Loucy (cell line): ENCODE data around the gene ADGRD2.

Experiments used
- H2AFZ ChIP-seq: fragments of 200-600 bp; sonication (generic); 2 replicates; pipeline ENCODE4 v1.6.0; 2016; ENCODE audit warnings: antibody characterized with exemption, mild to moderate bottlenecking, low read length, moderate library complexity
- H3F3A ChIP-seq: fragments of 200-600 bp; 2 replicates; pipeline ENCODE4 v1.6.0; 2016; ENCODE audit warnings: antibody characterized with exemption, low read depth, mild to moderate bottlenecking
- H3K27me3 ChIP-seq: fragments of 200-600 bp; sonication (generic); 2 replicates; pipeline ENCODE4 v1.6.1; 2014; ENCODE audit warnings: low read length, mild to moderate bottlenecking; ENCODE audit not compliant: insufficient read depth, poor library complexity, severe bottlenecking
- H3K36me3 ChIP-seq: fragments of 200-600 bp; sonication (generic); 2 replicates; pipeline ENCODE4 v1.6.1; 2016; ENCODE audit warnings: low read length; ENCODE audit not compliant: insufficient read depth
- H3K4me1 ChIP-seq: fragments of 200-600 bp; sonication (generic); 2 replicates; pipeline ENCODE4 v1.5.1; 2014; ENCODE audit warnings: low read length, mild to moderate bottlenecking; ENCODE audit not compliant: insufficient read depth, poor library complexity, severe bottlenecking
- H3K4me2 ChIP-seq: fragments of 200-600 bp; sonication (generic); 2 replicates; pipeline ENCODE4 v1.6.0; 2014; ENCODE audit warnings: antibody characterized with exemption, low read length, low read depth, mild to moderate bottlenecking; ENCODE audit not compliant: poor library complexity, severe bottlenecking
- H3K4me3 ChIP-seq: fragments of 200-600 bp; sonication (generic); 2 replicates; pipeline ENCODE4 v1.5.1; 2014; ENCODE audit warnings: low read length, mild to moderate bottlenecking, mixed read lengths; ENCODE audit not compliant: poor library complexity, severe bottlenecking
- H3K79me2 ChIP-seq: fragments of 200-600 bp; sonication (generic); 2 replicates; pipeline ENCODE4 v1.6.1; 2014; ENCODE audit warnings: low read length; ENCODE audit not compliant: insufficient read depth
- H3K9ac ChIP-seq: fragments of 200-600 bp; sonication (generic); 2 replicates; pipeline ENCODE4 v1.6.0; 2014; ENCODE audit warnings: mild to moderate bottlenecking, low read depth, low read length, moderate library complexity; ENCODE audit not compliant: poor library complexity, severe bottlenecking
- H3K9me2 ChIP-seq: fragments of 200-600 bp; sonication (generic); replicated peaks from 2 replicates; pipeline ENCODE4 v1.6.1; 2016; ENCODE audit warnings: low read depth, low read length, mixed read lengths
- H3K9me3 ChIP-seq: fragments of 200-600 bp; sonication (generic); 2 replicates; pipeline ENCODE4 v1.6.1; 2014; ENCODE audit warnings: mild to moderate bottlenecking, antibody characterized with exemption, low read length, low read depth; ENCODE audit not compliant: insufficient read depth
- H4K20me1 ChIP-seq: fragments of 200-600 bp; sonication (generic); 2 replicates; pipeline ENCODE4 v1.6.0; 2014; ENCODE audit warnings: antibody characterized with exemption, low read length, mild to moderate bottlenecking; ENCODE audit not compliant: insufficient read depth, poor library complexity, severe bottlenecking
- CTCF ChIP-seq: fragments of 200-600 bp; sonication (generic); conservative IDR thresholded peaks from 2 replicates; pipeline ENCODE4 v1.5.1; 2014; ENCODE audit warnings: mild to moderate bottlenecking, antibody characterized with exemption, low read length
- EZH2phosphoT487 ChIP-seq: fragments of 200-600 bp; IDR thresholded peaks from 2 replicates; pipeline ENCODE4 v1.6.1; 2018; ENCODE audit warnings: antibody characterized with exemption, mild to moderate bottlenecking, moderate library complexity, borderline replicate concordance

Gene ADGRD2

GRCh38 chr9:124442379-124442778 lies 7.9 kb upstream of the ADGRD2 start:
- TF ChIP-seq CTCF (no peak), EZH2phosphoT487 (no peak)
- Histone ChIP-seq H3K4me3 (no peak overlapping the region), H2AFZ (no peak overlapping the region), H3K9me2 (no peaks in the 10 kb centered on the region), H4K20me1 (no peaks in the 10 kb centered on the region), H3K27me3 (no peaks in the 10 kb centered on the region), H3K4me1 (no peaks in the 10 kb centered on the region), H3K79me2 (no peaks in the 10 kb centered on the region), H3K36me3 (no peaks in the 10 kb centered on the region), H3F3A (no peaks in the 10 kb centered on the region), H3K9me3 (no peaks in the 10 kb centered on the region), H3K4me2 (no peak overlapping the region), H3K9ac (no peak overlapping the region)

GRCh38 chr9:124442826-124443225 lies 7.4 kb upstream of the ADGRD2 start:
- no peaks in the 10 kb centered on the region for H3K9me3 ChIP-seq
- TF ChIP-seq CTCF = no peak
- TF ChIP-seq EZH2phosphoT487 = no peak
- no peak overlapping the region for H3K4me3 ChIP-seq
- H3F3A ChIP-seq = no peaks in the 10 kb centered on the region
- no peaks in the 10 kb centered on the region for H3K9me2 ChIP-seq
- H2AFZ ChIP-seq = no peak overlapping the region
- H4K20me1 ChIP-seq = no peaks in the 10 kb centered on the region
- H3K4me1 ChIP-seq = no peaks in the 10 kb centered on the region
- H3K79me2 ChIP-seq = no peaks in the 10 kb centered on the region
- H3K27me3 ChIP-seq = no peaks in the 10 kb centered on the region
- H3K9ac ChIP-seq = no peak overlapping the region
- H3K4me2 ChIP-seq = no peak overlapping the region
- no peaks in the 10 kb centered on the region for H3K36me3 ChIP-seq

GRCh38 chr9:124443625-124444024 lies 6.6 kb upstream of the ADGRD2 start:
- H3K9me3 ChIP-seq = no peaks in the 10 kb centered on the region
- no peaks in the 10 kb centered on the region for H3K9me2 ChIP-seq
- H3K9ac ChIP-seq = no peak overlapping the region
- no peak overlapping the region for H3K4me2 ChIP-seq
- H3K4me1 ChIP-seq = no peaks in the 10 kb centered on the region
- H3K79me2 ChIP-seq = no peaks in the 10 kb centered on the region
- H3F3A ChIP-seq = no peaks in the 10 kb centered on the region
- H2AFZ ChIP-seq = no peak overlapping the region
- TF ChIP-seq CTCF = no peak
- no peak for TF ChIP-seq EZH2phosphoT487
- H3K36me3 ChIP-seq = no peaks in the 10 kb centered on the region
- H3K27me3 ChIP-seq = no peaks in the 10 kb centered on the region
- H4K20me1 ChIP-seq = no peaks in the 10 kb centered on the region
- no peak overlapping the region for H3K4me3 ChIP-seq
